Anterior cingulate cortex (tissue), 58 donors: ENCODE measurements around the gene GTPBP6.
"Not testable (repeated sequence)": the region's sequence is repeated elsewhere in the genome, so short reads cannot be mapped to it uniquely, and the experiment has no call there.

Experiments
- DNase-seq, 58 donors: peaks; one replicate each; lab custom pipeline; 2025; lab: John Stamatoyannopoulos, UW

Gene GTPBP6

GRCh38 chrX:338281-338835, 19.8 kb upstream of the GTPBP6 start:
- no peak for DNase-seq

GRCh38 chrX:337331-337831, 18.8 kb upstream of the GTPBP6 start:
- DNase-seq = no peak

GRCh38 chrX:336227-336626, 17.6 kb upstream of the GTPBP6 start:
- DNase-seq = no peak

GRCh38 chrX:335758-336155, 17.2 kb upstream of the GTPBP6 start:
- no peak for DNase-seq

GRCh38 chrX:334971-335757, 16.6 kb upstream of the GTPBP6 start:
- no peak for DNase-seq

- DNase-seq = no peak
These were observed 15.8 kb upstream of the GTPBP6 start for GRCh38 chrX:334331-334891.

GRCh38 chrX:333611-334311, 15.2 kb upstream of the GTPBP6 start:
- no peak for DNase-seq

- no peak for DNase-seq
These were observed 14.5 kb upstream of the GTPBP6 start for GRCh38 chrX:332916-333610.

GRCh38 chrX:332496-332860, 13.9 kb upstream of the GTPBP6 start:
- no peak for DNase-seq

- no peak for DNase-seq
These were observed 13.4 kb upstream of the GTPBP6 start for GRCh38 chrX:331825-332495.

GRCh38 chrX:331151-331824, 12.7 kb upstream of the GTPBP6 start:
- no peak for DNase-seq

- DNase-seq = no peak
These were observed 12.1 kb upstream of the GTPBP6 start for GRCh38 chrX:330726-331150.

GRCh38 chrX:330141-330725, 11.6 kb upstream of the GTPBP6 start:
- DNase-seq = not testable (repeated sequence)

GRCh38 chrX:329291-329910, 10.8 kb upstream of the GTPBP6 start:
- no peak for DNase-seq

- no peak for DNase-seq
These were observed 9.1 kb upstream of the GTPBP6 start for GRCh38 chrX:327660-328126.

- not testable (repeated sequence) for DNase-seq
These were observed 6.1 kb upstream of the GTPBP6 start for GRCh38 chrX:324664-325063.

GRCh38 chrX:323721-324628, 5.4 kb upstream of the GTPBP6 start:
- DNase-seq = no peak
